H1 (cell line): ENCODE data around the gene RAB5B. TPM values are rescaled to one million over a fixed set of nuclear protein-coding genes. Genes with fewer than 3 reads are reported as not detected.

Experiments used
- CTCF ChIA-PET: fragments of 300-600 bp; sonication (Branson Sonifier 250); formaldehyde crosslinking; loops from one replicate; lab custom pipeline; 2021; ENCODE audit not compliant: partially characterized antibody; lab: Charles Lee
- POLR2A ChIA-PET: fragments of 300-600 bp; sonication (Branson Sonifier 250); formaldehyde crosslinking; loops from one replicate; lab custom pipeline; 2021; ENCODE audit warnings: inconsistent platforms; ENCODE audit not compliant: partially characterized antibody; lab: Charles Lee
- DNase-seq, 2 experiments: peaks; one replicate each; pipeline versions ENCODE4 v3.0.0 to v3.0.0-alpha.2; 2010 to 2022; ENCODE audit warnings: low spot score in 2 of 2, low read depth in 1 of 2, mixed read lengths in 1 of 2
- FAIRE-seq: peaks from 2 replicates; lab custom pipeline; 2011; peaks lifted over from hg19 to GRCh38; lab: Jason Lieb, UNC
- H2AFZ ChIP-seq: 2 replicates; pipeline ENCODE4 v1.8.1; 2012; ENCODE audit warnings: low read length, inconsistent platforms
- H2AK5ac ChIP-seq: 2 replicates; pipeline ENCODE4 v1.6.1; 2013; ENCODE audit warnings: low read depth, low read length
- H2BK120ac ChIP-seq: replicated peaks from 2 replicates; pipeline ENCODE3; 2013; ENCODE audit warnings: low read depth, low read length, inconsistent platforms
- H2BK12ac ChIP-seq: 2 replicates; pipeline ENCODE4 v1.6.1; 2013; ENCODE audit warnings: low read depth, low read length
- H2BK15ac ChIP-seq: 2 replicates; pipeline ENCODE4 v1.6.1; 2013; ENCODE audit warnings: low read length
- H2BK20ac ChIP-seq: 2 replicates; pipeline ENCODE4 v1.6.1; 2013; ENCODE audit warnings: low read length
- H2BK5ac ChIP-seq: 2 replicates; pipeline ENCODE4 v1.6.1; 2013; ENCODE audit warnings: low read depth, low read length
- H3K14ac ChIP-seq: 2 replicates; pipeline ENCODE4 v1.6.1; 2013; ENCODE audit warnings: inconsistent platforms; ENCODE audit not compliant: insufficient read length
- H3K18ac ChIP-seq: 2 replicates; pipeline ENCODE4 v1.6.1; 2013; ENCODE audit warnings: low read length; ENCODE audit errors: extremely low read depth
- H3K23ac ChIP-seq: 2 replicates; pipeline ENCODE4 v1.6.1; 2013; ENCODE audit warnings: inconsistent platforms; ENCODE audit not compliant: insufficient read length
- H3K23me2 ChIP-seq: 2 replicates; pipeline ENCODE4 v1.6.1; 2013; ENCODE audit warnings: low read depth, low read length
- H3K27ac ChIP-seq: 2 replicates; pipeline ENCODE4 v1.6.1; 2011; ENCODE audit warnings: low read depth, low read length, inconsistent platforms
- H3K27me3 ChIP-seq, 4 experiments: replicated peaks in 1 of 4; 1 replicate in 1 of 4; 2 replicates in 3 of 4; pipeline versions ENCODE4 v1.6.1 to v1.8.1; 2011 to 2013; ENCODE audit warnings: low read length in 3 of 4, mild to moderate bottlenecking in 3 of 4, inconsistent platforms in 2 of 4, mixed read lengths in 2 of 4, moderate library complexity in 1 of 4; ENCODE audit not compliant: control insufficient read depth in 3 of 4, insufficient read depth in 3 of 4; ENCODE audit errors: extremely low read depth in 1 of 4
- H3K36me3 ChIP-seq, 4 experiments: 2 replicates each; pipeline versions ENCODE4 v1.6.1 to v1.8.1; 2011 to 2013; ENCODE audit warnings: mild to moderate bottlenecking in 4 of 4, low read length in 3 of 4, moderate library complexity in 2 of 4, control low read depth in 1 of 4, inconsistent platforms in 1 of 4; ENCODE audit not compliant: insufficient read depth in 4 of 4, control insufficient read depth in 2 of 4
- H3K4ac ChIP-seq: replicated peaks from 2 replicates; pipeline ENCODE3; 2013; ENCODE audit warnings: low read length, low read depth, mixed read lengths, inconsistent platforms; ENCODE audit not compliant: insufficient read length
- H3K4me1 ChIP-seq, 4 experiments: replicated peaks in 1 of 4; 1 replicate in 1 of 4; 2 replicates in 3 of 4; pipeline versions ENCODE4 v1.6.1 to v1.8.1; 2011 to 2013; ENCODE audit warnings: low read length in 3 of 4, inconsistent platforms in 2 of 4, mixed read lengths in 1 of 4; ENCODE audit not compliant: insufficient read depth in 4 of 4, control insufficient read depth in 3 of 4
- H3K4me2 ChIP-seq, 2 experiments: 2 replicates each; pipeline versions ENCODE4 v1.6.1 to v1.8.1; 2011 to 2013; ENCODE audit warnings: low read depth in 2 of 2, low read length in 2 of 2, control low read depth in 1 of 2, inconsistent platforms in 1 of 2, mild to moderate bottlenecking in 1 of 2; ENCODE audit not compliant: insufficient read depth in 1 of 2
- H3K4me3 ChIP-seq, 4 experiments: fragments of 200-600, 300-600 bp in 1 of 4; sonication (generic), shearing (Covaris generic), sonication (Bioruptor Twin) in 1 of 4; 2 replicates each; pipeline versions ENCODE4 v1.5.1 to v1.8.1; 2011 to 2016; ENCODE audit warnings: low read length in 4 of 4, low read depth in 3 of 4, control low read depth in 2 of 4, inconsistent platforms in 2 of 4, mild to moderate bottlenecking in 2 of 4, mixed read lengths in 1 of 4, moderate library complexity in 1 of 4; ENCODE audit not compliant: insufficient read depth in 2 of 4; ENCODE audit errors: extremely low read depth in 1 of 4
- H3K56ac ChIP-seq: replicated peaks from 2 replicates; pipeline ENCODE3; 2013; ENCODE audit warnings: low read depth, mild to moderate bottlenecking, mixed read lengths, low read length, inconsistent platforms; ENCODE audit not compliant: insufficient read length
- H3K79me1 ChIP-seq: 2 replicates; pipeline ENCODE4 v1.6.1; 2013; ENCODE audit warnings: low read depth, low read length, control low read depth
- H3K79me2 ChIP-seq, 2 experiments: 2 replicates each; pipeline versions ENCODE4 v1.6.1 to v1.8.1; 2012 to 2013; ENCODE audit warnings: low read length in 2 of 2, mild to moderate bottlenecking in 2 of 2, inconsistent platforms in 1 of 2; ENCODE audit not compliant: insufficient read depth in 2 of 2, control insufficient read depth in 1 of 2
- H3K9ac ChIP-seq, 4 experiments: replicated peaks in 1 of 4; 1 replicate in 1 of 4; 2 replicates in 3 of 4; pipeline versions ENCODE4 v1.6.1 to v1.8.1; 2011 to 2013; ENCODE audit warnings: low read depth in 3 of 4, low read length in 3 of 4, control low read depth in 2 of 4, mild to moderate bottlenecking in 2 of 4, moderate library complexity in 2 of 4, inconsistent platforms in 1 of 4; ENCODE audit errors: extremely low read depth in 1 of 4
- H3K9me3 ChIP-seq, 2 experiments: 2 replicates each; pipeline versions ENCODE4 v1.6.1 to v1.8.1; 2012 to 2013; ENCODE audit warnings: mild to moderate bottlenecking in 2 of 2, moderate library complexity in 2 of 2, control low read depth in 1 of 2, inconsistent platforms in 1 of 2, low read depth in 1 of 2, low read length in 1 of 2, mixed read lengths in 1 of 2; ENCODE audit not compliant: insufficient read depth in 2 of 2
- H4K20me1 ChIP-seq, 2 experiments: replicated peaks in 1 of 2; 2 replicates each; pipeline versions ENCODE3 to v1.8.1; 2011 to 2013; ENCODE audit warnings: inconsistent platforms in 2 of 2, low read length in 2 of 2, mild to moderate bottlenecking in 1 of 2; ENCODE audit not compliant: insufficient read depth in 2 of 2, control insufficient read depth in 1 of 2
- H4K5ac ChIP-seq: 2 replicates; pipeline ENCODE4 v1.6.1; 2013; ENCODE audit warnings: low read length, low read depth, mixed read lengths, inconsistent platforms; ENCODE audit not compliant: insufficient read length
- H4K8ac ChIP-seq: 2 replicates; pipeline ENCODE4 v1.8.0; 2013; ENCODE audit warnings: mild to moderate bottlenecking, moderate library complexity, low read length, inconsistent platforms; ENCODE audit not compliant: insufficient read depth; ENCODE audit errors: extremely low read depth
- H4K91ac ChIP-seq: replicated peaks from 2 replicates; pipeline ENCODE3; 2013; ENCODE audit warnings: low read length, mixed read lengths, inconsistent platforms; ENCODE audit not compliant: insufficient read length
- CTBP2 ChIP-seq: IDR thresholded peaks from 2 replicates; pipeline ENCODE4 v1.7.0; 2011; ENCODE audit warnings: borderline replicate concordance, mild to moderate bottlenecking, moderate library complexity, mixed read lengths, low read length; ENCODE audit not compliant: insufficient read depth, insufficient read length
- SIN3A ChIP-seq, 2 experiments: IDR thresholded peaks in 1 of 2; conservative IDR thresholded peaks in 1 of 2; 2 replicates each; pipeline ENCODE4 v1.6.1; 2011 to 2012; ENCODE audit warnings: low read length in 2 of 2, improper control_type of control experiment in 1 of 2, low read depth in 1 of 2, mild to moderate bottlenecking in 1 of 2
- SUZ12 ChIP-seq: fragments of 200-600 bp; sonication (generic); IDR thresholded peaks from 2 replicates; pipeline ENCODE4 v1.6.1; 2012; ENCODE audit warnings: mild to moderate bottlenecking, inconsistent platforms, low read length, moderate library complexity, mixed read lengths
- WGBS, 2 experiments: shearing (Covaris generic) in 1 of 2; methylation state at CpG; one replicate each; pipeline versions ENCODE4 v1.1.6 to v1.1.7; 2013 to 2015; ENCODE audit warnings: low lambda C conversion rate in 2 of 2, mixed read lengths in 2 of 2, inconsistent platforms in 1 of 2, low coverage in 1 of 2, missing lambda C conversion rate in 1 of 2; ENCODE audit not compliant: insufficient replicate concordance in 2 of 2, insufficient coverage in 1 of 2, insufficient read length in 1 of 2; ENCODE audit errors: extremely low coverage in 1 of 2, missing lambda C conversion rate in 1 of 2; 5-methylcytosine and 5-hydroxymethylcytosine counted together
- polyA plus RNA-seq, 7 experiments: library from polyadenylated mRNA; depleted of rRNA in 3 of 7; stranded (reverse) in 5 of 7; unstranded in 2 of 7; fragments of >200 nt in 5 of 7; fragments of 200-250 nt in 2 of 7; gene quantifications; 1 replicate in 5 of 7; 2 replicates in 1 of 7; 4 replicates in 1 of 7; pipeline versions ENCODE4 v1.2.1 to v1.2.3, GENCODE V29; 2011 to 2013; ENCODE audit warnings: missing spikeins in 2 of 7, mixed read lengths in 2 of 7
- total RNA-seq: library from RNA; stranded (reverse); fragmentation: NEBNext Ultra II Directional; extraction: Animal tissue kit (Norgen Biotek cat#: 25700); gene quantifications from 2 replicates; pipeline ENCODE4 v1.2.1, GENCODE V29; 2021

The RAB5B gene
- total and polyA plus RNA-seq, 2 of the 8 experiments (the other 6 are each of a cell fraction or from before 2014, with no cell fraction given): 56.7 to 62.4 TPM

- no peak for FAIRE-seq
- Histone ChIP-seq H4K5ac (no peak overlapping the region), H3K4ac (no peak overlapping the region), H3K23me2 (peaks cover 17% of the 10 kb centered on the region), H4K91ac (peak overlapping the region; percentile 8), H2BK12ac (peak overlapping the region; percentile 46; the same call in 1 of the 2 replicates), H3K56ac (no peak overlapping the region), H4K20me1 (no peaks in the 10 kb centered on the region), H2BK20ac (0 out of 2 replicates have a peak overlapping the region, but pooled peaks have one; percentile 15), H2BK120ac (no peak overlapping the region), H3K18ac (peak overlapping the region; percentile 62; the same call in 1 of the 2 replicates), H3K79me1 (peaks cover under 1% of the 10 kb centered on the region; the same call in 1 of the 2 replicates), H2AK5ac (no peak overlapping the region; the same call in 1 of the 2 replicates), H3K4me1 (peaks cover 4 to 20% (median 11%) of the 10 kb centered on the region in 4 experiments; a peak in 6 of 7 replicates), H3K4me2 (peak overlapping the region; percentile 92 to 93), H3K9me3 (no peaks in the 10 kb centered on the region), H4K8ac (no peak overlapping the region), H3K36me3 (no peaks in the 10 kb centered on the region), H3K79me2 (peaks cover 1 to 3% of the 10 kb centered on the region in 2 experiments; a peak in 3 of 4 replicates), H2BK15ac (peak overlapping the region; percentile 99; the same call in 1 of the 2 replicates), H2BK5ac (peak overlapping the region; percentile 69; the same call in 1 of the 2 replicates), H3K4me3 (peak overlapping the region; percentile 47 to 75 (median 66)), H3K9ac (peak overlapping the region in 1 of 4 experiments; percentile 52; a peak in 1 of 7 replicates), H3K27me3 (peaks cover 0 to 21% (median 13%) of the 10 kb centered on the region in 4 experiments; a peak in 6 of 7 replicates), H3K14ac (no peak overlapping the region), H3K27ac (no peak overlapping the region), H3K23ac (no peak overlapping the region), H2AFZ (peak overlapping the region; percentile 81; the same call in 1 of the 2 replicates)
- no peak for TF ChIP-seq CTBP2
- TF ChIP-seq SUZ12: 0 out of 2 replicates have a peak, but pooled peaks have one; percentile 11
- TF ChIP-seq SIN3A (conservative IDR thresholded peaks at IDR 0.05 in 1 of 2, IDR thresholded peaks at IDR 0.05 in 1 of 2; ENCODE audit: low read depth in 1 of 2, low read length in 2 of 2): 0 out of 4 replicates have a peak, but pooled peaks of 1 of the 2 experiments have one; percentile 12
- DNase-seq: peak in 1 of 2 experiments; percentile 66
- 35% methylated on average over 10 of the region's 10 CpGs; no CpG with 5 or more reads in 1 of the 2 experiments for WGBS, 2 experiments
- ChIA-PET CTCF (interaction anchor here (0.7 to 7.8 kb wide), 9 partner anchors 8 to 287 kb away, joined by 3 to 71 read pairs (median 5); partner anchors contain the start of genes DNAJC14, ORMDL2 and SARNP), POLR2A (interaction anchor here (1.0 to 1.9 kb wide), 5 partner anchors 24 to 193 kb away, joined by 3 to 5 read pairs (median 3); partner anchors contain the start of gene DNAJC14)
Observed at GRCh38 chr12:55931317-55931779, 42.5 kb upstream of the RAB5B start.
